22Rv1 (cell line): ENCODE data around the gene CRYZ.

Experiments
- H3K27ac ChIP-seq: fragments of 450-650 bp; 2 replicates; pipeline ENCODE4 v1.5.1; 2017
- ZFX ChIP-seq: fragments of 450-650 bp; IDR thresholded peaks from 2 replicates; pipeline ENCODE4 v1.6.1; 2017; ENCODE audit warnings: antibody characterized with exemption, borderline replicate concordance
- TF ChIP-seq, protein P1 (sequence below): fragments of 450-650 bp; IDR thresholded peaks from 2 replicates; pipeline ENCODE4 v1.5.1; 2017; ENCODE audit warnings: mild to moderate bottlenecking

CRYZ gene

DNA sequence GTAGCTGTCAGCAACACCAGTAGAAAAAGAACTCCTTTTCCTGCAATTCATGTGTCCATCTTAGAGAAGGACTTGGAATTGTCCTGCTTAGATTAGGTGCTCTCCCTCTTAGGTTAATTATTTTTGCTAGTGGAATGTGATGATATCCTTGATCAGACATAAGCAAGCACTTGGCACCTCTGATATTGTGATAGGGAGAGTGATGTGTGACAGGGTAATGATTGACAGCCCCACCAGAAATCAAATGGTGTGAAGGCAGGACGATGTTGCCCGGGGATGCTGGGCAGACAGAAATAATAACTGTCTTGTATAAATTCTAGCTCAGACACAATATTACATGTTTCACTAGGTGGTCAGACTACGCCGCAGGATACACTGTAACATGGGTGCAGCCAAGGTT, 4.5 kb upstream of the CRYZ start:
- no peak overlapping the region for H3K27ac ChIP-seq
- TF ChIP-seq ZFX: no peak
- TF ChIP-seq, protein P1, sequence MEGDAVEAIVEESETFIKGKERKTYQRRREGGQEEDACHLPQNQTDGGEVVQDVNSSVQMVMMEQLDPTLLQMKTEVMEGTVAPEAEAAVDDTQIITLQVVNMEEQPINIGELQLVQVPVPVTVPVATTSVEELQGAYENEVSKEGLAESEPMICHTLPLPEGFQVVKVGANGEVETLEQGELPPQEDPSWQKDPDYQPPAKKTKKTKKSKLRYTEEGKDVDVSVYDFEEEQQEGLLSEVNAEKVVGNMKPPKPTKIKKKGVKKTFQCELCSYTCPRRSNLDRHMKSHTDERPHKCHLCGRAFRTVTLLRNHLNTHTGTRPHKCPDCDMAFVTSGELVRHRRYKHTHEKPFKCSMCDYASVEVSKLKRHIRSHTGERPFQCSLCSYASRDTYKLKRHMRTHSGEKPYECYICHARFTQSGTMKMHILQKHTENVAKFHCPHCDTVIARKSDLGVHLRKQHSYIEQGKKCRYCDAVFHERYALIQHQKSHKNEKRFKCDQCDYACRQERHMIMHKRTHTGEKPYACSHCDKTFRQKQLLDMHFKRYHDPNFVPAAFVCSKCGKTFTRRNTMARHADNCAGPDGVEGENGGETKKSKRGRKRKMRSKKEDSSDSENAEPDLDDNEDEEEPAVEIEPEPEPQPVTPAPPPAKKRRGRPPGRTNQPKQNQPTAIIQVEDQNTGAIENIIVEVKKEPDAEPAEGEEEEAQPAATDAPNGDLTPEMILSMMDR: no peak

DNA sequence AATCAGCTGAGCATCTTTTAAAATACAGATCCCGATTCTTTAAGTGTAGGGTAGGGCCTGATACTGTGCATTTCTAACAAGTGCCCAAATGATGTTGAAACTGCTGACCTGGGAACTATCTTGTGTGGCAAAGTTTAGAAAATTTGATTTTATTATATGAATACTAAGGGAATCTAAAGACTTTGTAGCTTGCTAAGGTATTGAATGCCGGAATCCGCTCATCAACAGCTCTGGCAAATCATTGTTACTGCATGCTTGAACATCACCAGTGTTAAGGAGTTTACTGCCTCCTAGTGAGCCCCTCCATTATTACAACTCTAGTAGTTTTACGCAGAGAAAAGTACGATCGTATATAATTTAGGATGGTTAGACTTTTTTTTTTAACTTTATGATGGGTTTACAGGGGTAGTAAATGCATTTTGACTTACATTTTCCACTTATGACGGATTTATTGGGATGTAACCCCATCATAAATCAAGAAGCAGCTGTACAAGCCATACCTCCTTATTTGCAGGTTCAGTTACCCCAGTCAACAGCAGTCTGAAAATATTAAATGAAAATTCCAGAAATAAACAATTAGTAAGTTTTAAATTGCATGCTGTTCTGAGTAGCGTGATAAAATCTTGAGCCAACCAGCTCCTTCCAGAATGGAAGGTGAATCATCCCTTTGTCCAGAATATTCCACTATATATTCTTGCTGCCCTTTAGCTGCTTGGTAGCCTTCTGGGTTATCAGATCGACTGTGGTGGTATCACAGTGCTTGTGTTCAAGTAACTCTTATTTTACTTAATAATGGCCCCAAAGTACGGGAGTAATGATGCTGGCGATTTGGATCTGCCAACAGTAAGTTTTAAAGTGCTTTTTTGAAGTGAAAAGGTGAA, 994 bp upstream of the CRYZ start:
- TF ChIP-seq, protein P1: peak; percentile 86
- no peak for TF ChIP-seq ZFX
- H3K27ac ChIP-seq: peak overlapping the region; percentile 93

DNA sequence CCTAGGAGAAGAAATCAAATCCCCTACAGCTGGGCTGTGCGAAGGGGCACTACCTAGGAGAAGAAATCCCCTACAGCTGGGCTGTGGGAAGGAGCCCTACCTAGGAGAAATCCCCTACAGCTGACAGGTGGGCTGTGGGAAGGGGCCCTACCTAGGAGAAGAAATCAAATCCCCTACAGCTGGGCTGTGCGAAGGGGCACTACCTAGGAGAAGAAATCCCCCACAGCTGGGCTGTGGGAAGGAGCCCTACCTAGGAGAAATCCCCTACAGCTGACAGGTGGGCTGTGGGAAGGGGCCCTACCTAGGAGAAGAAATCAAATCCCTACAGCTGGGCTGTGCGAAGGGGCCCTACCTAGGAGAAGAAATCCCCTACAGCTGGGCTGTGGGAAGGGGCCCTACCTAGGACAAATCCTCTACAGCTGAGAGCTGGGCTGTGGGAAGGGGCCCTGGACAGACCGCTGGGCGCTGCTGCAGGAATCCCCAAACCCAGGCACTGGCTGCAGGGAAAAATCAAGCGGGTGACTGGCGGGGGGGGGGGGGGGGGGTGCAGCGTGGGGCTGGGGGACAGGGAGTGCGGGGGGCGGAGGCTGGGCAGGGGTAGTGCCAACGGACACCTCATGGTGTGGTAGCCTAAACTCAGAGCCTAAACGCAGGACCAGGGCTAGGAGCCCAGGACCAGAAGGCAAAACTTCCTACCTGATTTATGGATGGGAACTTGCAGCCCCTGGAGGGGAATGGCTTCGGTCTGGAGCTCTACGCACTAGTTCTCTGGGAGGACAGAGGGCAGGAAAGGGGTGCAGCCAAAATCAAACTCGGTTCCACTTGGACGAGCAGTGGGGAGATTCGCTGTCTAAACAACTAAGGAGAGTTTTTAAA, 541 bp downstream of the CRYZ start:
- H3K27ac ChIP-seq: peak overlapping the region; percentile 93

DNA sequence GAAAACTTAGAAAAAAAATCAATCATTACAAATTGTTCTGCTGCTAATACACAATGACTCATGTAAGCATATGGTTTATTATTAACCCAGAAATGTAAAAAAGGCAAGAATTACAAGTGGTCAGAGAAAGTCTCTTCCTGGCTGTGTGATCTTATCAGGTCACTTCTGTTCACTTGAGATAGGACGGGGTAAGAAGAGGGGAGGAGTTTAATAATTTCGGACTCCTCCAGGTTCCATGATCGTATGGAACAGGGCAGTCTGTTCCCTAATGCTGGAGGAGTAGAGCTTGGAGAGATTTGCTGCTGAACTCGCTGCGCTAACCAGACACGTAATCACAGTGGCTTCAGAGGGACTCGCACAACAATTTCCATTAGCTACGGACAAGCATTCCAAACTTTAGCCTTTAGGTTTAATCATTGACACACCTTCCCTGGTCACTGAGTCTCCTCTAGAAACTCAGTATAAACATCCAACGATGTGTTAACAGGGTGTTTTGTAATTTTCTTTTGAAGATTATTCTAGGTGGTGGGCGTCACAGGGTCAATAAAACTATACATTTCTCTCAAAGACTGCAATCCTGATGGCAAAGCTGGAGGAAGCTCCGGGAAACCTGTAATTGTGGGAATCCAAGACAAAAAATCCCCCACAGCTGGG, 1.3 kb downstream of the CRYZ start:
- peak overlapping the region; percentile 75 for H3K27ac ChIP-seq
- TF ChIP-seq, protein P1: no peak
- TF ChIP-seq ZFX: no peak

DNA sequence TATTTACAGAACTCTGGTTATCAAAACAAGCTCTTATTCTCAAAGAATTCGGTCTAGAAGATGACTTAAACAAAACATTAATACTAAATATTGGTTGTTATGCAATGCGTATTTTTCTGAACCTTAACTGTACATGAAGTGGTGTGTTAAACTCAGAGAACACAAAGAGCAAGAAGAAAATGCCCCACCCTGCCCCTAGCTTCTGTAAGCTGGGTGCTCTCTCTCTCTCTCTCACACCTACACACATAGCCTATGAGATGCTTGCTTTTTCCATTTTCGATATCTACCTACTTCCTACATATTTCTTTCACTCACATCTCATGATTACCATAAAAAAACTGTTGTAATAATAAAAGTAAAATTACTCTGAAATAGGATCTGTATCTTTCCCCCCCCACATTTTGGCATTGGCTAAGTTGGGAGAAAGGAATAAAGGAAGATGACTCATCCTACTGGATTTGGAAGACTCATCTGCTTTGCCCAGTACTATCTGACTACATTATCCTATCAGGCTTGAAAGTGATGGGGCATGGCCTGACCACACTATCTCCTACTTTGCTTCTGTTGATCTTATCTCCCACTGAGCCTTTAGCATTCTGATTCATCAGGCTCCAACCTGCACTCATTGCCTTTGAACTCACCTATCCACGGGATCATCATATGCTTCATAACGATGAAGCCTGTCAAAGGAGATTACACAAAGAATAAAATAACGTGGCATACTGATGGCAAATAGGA, 2.9 kb downstream of the CRYZ start:
- H3K27ac ChIP-seq: peak overlapping the region; percentile 75
- TF ChIP-seq, protein P1: no peak
- TF ChIP-seq ZFX: no peak

DNA sequence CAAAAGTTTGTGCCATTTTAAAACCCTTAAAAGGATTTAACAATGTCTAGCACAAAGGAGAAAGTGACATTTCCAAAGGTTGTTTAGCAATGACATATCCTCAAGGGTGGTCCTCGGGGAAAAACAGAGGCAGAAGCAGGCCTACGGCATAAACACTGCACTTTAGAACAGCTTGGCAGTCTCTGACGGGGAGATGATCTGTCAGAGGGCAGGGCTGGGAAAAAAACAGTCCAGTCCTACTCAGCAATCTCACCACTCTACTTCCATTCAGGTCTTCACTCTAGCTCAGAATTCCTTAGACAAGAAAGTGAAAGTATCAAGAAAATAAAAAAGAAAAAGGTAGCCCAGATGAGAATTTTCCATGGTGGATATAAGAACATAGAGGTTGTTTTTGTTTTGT, 4.1 kb downstream of the CRYZ start:
- no peak for TF ChIP-seq ZFX
- TF ChIP-seq, protein P1: no peak

DNA sequence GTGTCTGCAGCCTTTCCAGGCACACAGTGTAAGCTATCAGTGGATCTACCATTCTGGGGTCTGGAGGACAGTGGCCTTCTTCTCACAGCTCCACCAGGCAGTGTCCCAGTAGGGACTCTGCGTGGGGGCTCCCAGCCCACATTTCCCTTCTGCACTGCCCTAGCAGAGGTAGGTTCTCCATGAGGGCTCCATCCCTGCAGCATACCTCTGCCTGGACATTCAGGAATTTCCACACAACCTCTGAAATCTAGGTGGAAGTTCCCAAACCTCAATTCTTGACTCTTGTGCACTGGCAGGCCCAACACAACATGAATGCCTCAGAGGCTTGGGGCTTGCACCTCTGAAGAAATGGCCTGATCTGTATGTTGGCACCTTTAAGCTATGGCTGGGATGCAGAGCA, 6.8 kb downstream of the CRYZ start:
- no peak overlapping the region for H3K27ac ChIP-seq
- TF ChIP-seq, protein P1: no peak
- no peak for TF ChIP-seq ZFX

More for the DNA sequence above, 4.1 kb downstream of the CRYZ start:
- no peak overlapping the region for H3K27ac ChIP-seq
